Fibroblast of lung (primary cell): Measurements from ENCODE around the gene B3GNT9. TPM values are rescaled to one million over a fixed set of nuclear protein-coding genes. Genes with fewer than 3 reads are reported as not detected.

ENCODE experiments used
- DNase-seq, 2 donors: peaks; one replicate each; pipeline versions ENCODE4 v3.0.0 to v3.0.0-alpha.2; 2010; ENCODE audit warnings: low read depth in 2 of 2
- H2AFZ ChIP-seq: 2 replicates; pipeline ENCODE4 v1.5.1; 2012; ENCODE audit warnings: low read length, control low read depth, inconsistent platforms
- H3K27ac ChIP-seq: 2 replicates; pipeline ENCODE4 v1.5.1; 2011; ENCODE audit warnings: low read length, control low read depth; ENCODE audit not compliant: insufficient read depth
- H3K27me3 ChIP-seq: 2 replicates; pipeline ENCODE4 v1.5.1; 2011; ENCODE audit warnings: mild to moderate bottlenecking, low read length; ENCODE audit not compliant: control insufficient read depth, insufficient read depth
- H3K36me3 ChIP-seq: 2 replicates; pipeline ENCODE4 v1.5.1; 2011; ENCODE audit warnings: low read length; ENCODE audit not compliant: control insufficient read depth, insufficient read depth
- H3K4me1 ChIP-seq: 2 replicates; pipeline ENCODE4 v1.5.1; 2011; ENCODE audit warnings: low read length; ENCODE audit not compliant: control insufficient read depth, insufficient read depth; ENCODE audit errors: extremely low read depth
- H3K4me2 ChIP-seq: 2 replicates; pipeline ENCODE4 v1.5.1; 2011; ENCODE audit warnings: low read length, control low read depth; ENCODE audit not compliant: insufficient read depth; ENCODE audit errors: extremely low read depth
- H3K4me3 ChIP-seq, 4 experiments: fragments of 200-600 bp in 1 of 4; sonication (generic) in 1 of 4; replicated peaks in 1 of 4; 2 replicates each; pipeline ENCODE4 v1.5.1; 2011 to 2016; ENCODE audit warnings: low read length in 4 of 4, low read depth in 3 of 4, mild to moderate bottlenecking in 3 of 4, control low read depth in 2 of 4, inconsistent platforms in 1 of 4, mixed read lengths in 1 of 4; ENCODE audit not compliant: insufficient read depth in 1 of 4; ENCODE audit errors: control extremely low read depth in 1 of 4
- H3K79me2 ChIP-seq: 2 replicates; pipeline ENCODE4 v1.5.1; 2012; ENCODE audit warnings: mild to moderate bottlenecking, low read length, inconsistent platforms; ENCODE audit not compliant: control insufficient read depth, insufficient read depth
- H3K9ac ChIP-seq: 2 replicates; pipeline ENCODE4 v1.5.1; 2011; ENCODE audit warnings: mild to moderate bottlenecking, low read length, control low read depth; ENCODE audit not compliant: insufficient read depth
- H3K9me3 ChIP-seq: 2 replicates; pipeline ENCODE4 v1.5.1; 2012; ENCODE audit warnings: low read depth, low read length; ENCODE audit not compliant: control insufficient read depth, insufficient read depth
- H4K20me1 ChIP-seq: 2 replicates; pipeline ENCODE4 v1.5.1; 2011; ENCODE audit warnings: low read length; ENCODE audit not compliant: control insufficient read depth, insufficient read depth; ENCODE audit errors: extremely low read depth
- EZH2 ChIP-seq: IDR thresholded peaks from 2 replicates; pipeline ENCODE4 v1.5.1; 2012; ENCODE audit warnings: low read length, control low read depth, mild to moderate bottlenecking; ENCODE audit errors: missing control alignments
- polyA plus RNA-seq, 2 donors: library from polyadenylated mRNA; depleted of rRNA in 1 of 2; stranded (reverse) in 1 of 2; unstranded in 1 of 2; fragments of >200 nt; gene quantifications; 2 replicates each; pipeline ENCODE4 v1.2.1, GENCODE V29; 2011 to 2012; ENCODE audit warnings: missing spikeins in 1 of 2
- total RNA-seq: library from RNA; depleted of rRNA; stranded (reverse); fragments of >200 nt; gene quantifications from 2 replicates; pipeline ENCODE4 v1.2.1, GENCODE V29; 2014
- TF ChIP-seq, protein P1 (sequence below), 2 donors: IDR thresholded peaks in 1 of 2; conservative IDR thresholded peaks in 1 of 2; 1 replicate in 1 of 2; 2 replicates in 1 of 2; pipeline ENCODE4 v1.5.1; 2011 to 2012; ENCODE audit warnings: low read length in 2 of 2, control low read depth in 1 of 2, inconsistent platforms in 1 of 2, low read depth in 1 of 2, mild to moderate bottlenecking in 1 of 2

B3GNT9 gene
- total and polyA plus RNA-seq, 2 donors (not counting 1 experiment from before 2014, with no cell fraction given): 29.6 to 34.7 TPM

DNA sequence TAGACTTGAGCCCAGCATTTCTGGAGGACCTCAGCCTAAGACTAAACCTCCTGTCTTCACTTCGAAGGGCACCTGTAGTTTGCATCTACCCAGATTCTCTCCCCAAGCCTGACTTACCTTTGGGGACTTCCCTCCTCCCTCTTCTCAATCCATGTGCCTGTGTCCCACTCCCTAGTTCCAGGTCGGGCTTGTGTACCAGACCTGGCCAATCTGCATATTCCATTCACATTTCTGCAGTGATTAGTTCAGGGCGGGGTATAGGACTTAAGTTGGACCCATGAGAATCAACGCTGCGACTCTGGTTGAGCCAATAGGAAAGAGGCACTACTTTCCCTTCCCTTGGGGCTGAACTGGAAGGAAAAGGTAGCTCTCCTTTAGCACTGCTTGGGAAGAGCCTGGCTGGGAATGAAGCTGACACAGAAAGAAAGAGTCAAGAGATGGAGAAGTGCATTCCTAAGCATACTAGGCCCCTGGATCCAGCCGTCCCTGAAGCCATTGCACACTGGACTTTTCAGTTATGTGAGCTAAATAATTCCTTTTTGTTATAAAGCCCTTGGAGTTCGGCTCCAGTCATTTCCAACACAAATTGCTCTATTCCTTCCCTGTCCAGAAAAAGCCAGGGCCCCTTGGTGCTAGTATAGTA is 6.4 kb upstream of the B3GNT9 start:
- H3K4me1 ChIP-seq: peaks cover 4% of the 10 kb centered on the region
- no peak overlapping the region for H3K4me2 ChIP-seq
- H3K9ac ChIP-seq: no peak overlapping the region
- H4K20me1 ChIP-seq: no peaks in the 10 kb centered on the region
- peaks cover 3% of the 10 kb centered on the region for H3K36me3 ChIP-seq
- no peak for DNase-seq
- no peaks in the 10 kb centered on the region for H3K9me3 ChIP-seq
- no peak for TF ChIP-seq EZH2
- TF ChIP-seq, protein P1, sequence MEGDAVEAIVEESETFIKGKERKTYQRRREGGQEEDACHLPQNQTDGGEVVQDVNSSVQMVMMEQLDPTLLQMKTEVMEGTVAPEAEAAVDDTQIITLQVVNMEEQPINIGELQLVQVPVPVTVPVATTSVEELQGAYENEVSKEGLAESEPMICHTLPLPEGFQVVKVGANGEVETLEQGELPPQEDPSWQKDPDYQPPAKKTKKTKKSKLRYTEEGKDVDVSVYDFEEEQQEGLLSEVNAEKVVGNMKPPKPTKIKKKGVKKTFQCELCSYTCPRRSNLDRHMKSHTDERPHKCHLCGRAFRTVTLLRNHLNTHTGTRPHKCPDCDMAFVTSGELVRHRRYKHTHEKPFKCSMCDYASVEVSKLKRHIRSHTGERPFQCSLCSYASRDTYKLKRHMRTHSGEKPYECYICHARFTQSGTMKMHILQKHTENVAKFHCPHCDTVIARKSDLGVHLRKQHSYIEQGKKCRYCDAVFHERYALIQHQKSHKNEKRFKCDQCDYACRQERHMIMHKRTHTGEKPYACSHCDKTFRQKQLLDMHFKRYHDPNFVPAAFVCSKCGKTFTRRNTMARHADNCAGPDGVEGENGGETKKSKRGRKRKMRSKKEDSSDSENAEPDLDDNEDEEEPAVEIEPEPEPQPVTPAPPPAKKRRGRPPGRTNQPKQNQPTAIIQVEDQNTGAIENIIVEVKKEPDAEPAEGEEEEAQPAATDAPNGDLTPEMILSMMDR (conservative IDR thresholded peaks at IDR 0.05 in 1 of 2, IDR thresholded peaks at IDR 0.05 in 1 of 2; ENCODE audit: low read depth in 1 of 2, low read length in 2 of 2): no peak
- no peak overlapping the region for H2AFZ ChIP-seq
- H3K27me3 ChIP-seq: no peaks in the 10 kb centered on the region
- H3K4me3 ChIP-seq: no peak overlapping the region
- H3K79me2 ChIP-seq: no peaks in the 10 kb centered on the region
- no peak overlapping the region for H3K27ac ChIP-seq

DNA sequence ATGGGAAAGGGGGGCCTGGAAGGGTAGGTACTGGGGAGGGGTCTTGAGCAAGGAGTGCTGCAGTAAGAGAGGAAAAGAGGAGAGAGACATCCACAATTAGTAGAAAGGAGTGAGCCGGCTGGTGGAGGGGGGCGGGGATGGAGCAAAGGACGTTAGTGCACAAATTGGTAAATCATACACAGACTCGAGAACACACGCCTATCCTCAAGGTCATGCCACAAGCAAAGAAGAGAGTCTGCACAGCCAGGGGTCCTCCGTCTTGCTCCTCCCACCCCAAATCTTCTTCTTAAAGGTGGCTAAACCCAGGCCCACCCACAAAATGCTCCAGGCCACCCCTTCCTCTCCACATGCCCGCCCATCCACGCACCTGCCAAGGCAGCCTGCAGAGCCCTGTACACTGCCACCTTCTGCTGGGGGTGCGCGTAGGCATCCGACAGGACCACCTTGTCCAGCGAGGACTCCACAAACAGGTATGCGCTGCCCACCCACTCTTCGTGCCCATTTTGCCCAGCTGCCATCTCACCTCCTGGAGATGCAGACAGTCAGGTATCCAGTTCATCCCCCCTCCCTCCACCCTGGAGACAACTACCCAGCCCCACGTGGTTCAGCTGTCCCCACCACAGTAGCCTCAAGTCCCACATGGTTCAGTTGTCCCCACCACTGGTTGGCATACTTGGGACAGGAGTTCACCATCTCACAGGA is 5.5 kb upstream of the B3GNT9 start:
- no peak overlapping the region for H3K4me2 ChIP-seq
- H3K27me3 ChIP-seq: no peaks in the 10 kb centered on the region
- no peaks in the 10 kb centered on the region for H4K20me1 ChIP-seq
- H3K9ac ChIP-seq: no peak overlapping the region
- no peak for TF ChIP-seq EZH2
- TF ChIP-seq, protein P1 (conservative IDR thresholded peaks at IDR 0.05 in 1 of 2, IDR thresholded peaks at IDR 0.05 in 1 of 2; ENCODE audit: low read depth in 1 of 2, low read length in 2 of 2): no peak
- H3K9me3 ChIP-seq: no peaks in the 10 kb centered on the region
- H3K4me3 ChIP-seq: no peak overlapping the region
- no peak overlapping the region for H2AFZ ChIP-seq
- no peaks in the 10 kb centered on the region for H3K79me2 ChIP-seq
- no peaks in the 10 kb centered on the region for H3K4me1 ChIP-seq
- no peak overlapping the region for H3K27ac ChIP-seq
- no peak for DNase-seq
- no peaks in the 10 kb centered on the region for H3K36me3 ChIP-seq

DNA sequence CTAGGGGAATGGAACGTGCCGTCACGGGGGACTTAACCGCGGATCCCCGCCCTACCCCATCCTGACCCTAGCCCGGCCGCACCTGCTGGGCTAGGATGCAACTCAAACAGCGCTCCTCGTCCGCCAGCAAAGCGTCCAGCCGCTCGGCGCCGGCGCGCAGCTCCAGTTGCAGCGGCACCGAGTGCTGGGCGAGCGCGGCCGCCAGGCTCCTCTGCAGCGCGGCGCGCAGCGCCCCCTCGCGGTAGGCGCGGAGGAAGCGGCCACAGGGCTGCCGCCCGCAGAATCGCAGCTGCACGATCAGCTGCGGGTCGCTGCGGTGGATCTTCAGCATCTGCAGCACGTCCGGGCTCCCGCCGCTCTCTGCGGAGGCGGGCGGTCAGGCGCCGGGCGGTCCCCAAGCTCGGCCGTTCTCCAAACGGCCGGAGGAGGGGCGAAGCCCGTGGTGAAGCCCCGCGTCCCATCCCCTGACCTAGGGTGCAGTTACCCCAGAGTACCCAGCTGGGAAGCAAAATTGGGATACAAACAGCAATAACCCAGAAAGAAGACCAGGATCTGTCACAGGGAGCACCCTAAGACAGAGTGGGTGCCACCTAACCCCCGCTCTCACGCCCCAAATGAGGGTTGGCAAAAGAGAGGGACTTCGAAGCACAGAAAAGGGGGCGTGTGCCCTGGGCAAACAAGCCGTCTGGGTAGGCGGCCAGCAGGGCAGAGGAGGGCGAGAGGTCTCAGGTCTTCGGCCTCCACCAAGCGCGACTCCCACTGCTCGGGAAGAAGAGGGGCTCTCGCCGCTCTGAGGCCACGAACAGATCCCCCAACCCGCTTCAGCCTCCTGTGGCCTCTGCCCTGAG is 4.7 kb upstream of the B3GNT9 start:
- H2AFZ ChIP-seq: no peak overlapping the region
- H3K9ac ChIP-seq: no peak overlapping the region
- peak; percentile 61 to 72 for DNase-seq
- peaks cover 2% of the 10 kb centered on the region for H3K4me1 ChIP-seq
- no peaks in the 10 kb centered on the region for H3K36me3 ChIP-seq
- H3K4me3 ChIP-seq: peak overlapping the region in 1 of 4 experiments; percentile 35
- TF ChIP-seq, protein P1 (conservative IDR thresholded peaks at IDR 0.05 in 1 of 2, IDR thresholded peaks at IDR 0.05 in 1 of 2; ENCODE audit: low read depth in 1 of 2, low read length in 2 of 2): peak; percentile 61 to 85
- no peak for TF ChIP-seq EZH2
- H3K4me2 ChIP-seq: peak overlapping the region; percentile 40
- no peaks in the 10 kb centered on the region for H3K79me2 ChIP-seq
- no peak overlapping the region for H3K27ac ChIP-seq
- H3K27me3 ChIP-seq: no peaks in the 10 kb centered on the region
- no peaks in the 10 kb centered on the region for H4K20me1 ChIP-seq
- H3K9me3 ChIP-seq: no peaks in the 10 kb centered on the region
